H4 (cell line): ENCODE measurements around the gene ZNF544. TPM values are rescaled to one million over a fixed set of nuclear protein-coding genes. Genes with fewer than 3 reads are reported as not detected.
"Not testable (repeated sequence)": the region's sequence is repeated elsewhere in the genome, so short reads cannot be mapped to it uniquely, and the experiment has no call there.

Experiments
- DNase-seq: peaks from one replicate; pipeline ENCODE4 v3.0.0-alpha.2; 2015; ENCODE audit warnings: low spot score
- total RNA-seq: library from RNA; depleted of rRNA; stranded (reverse); fragments of >200 nt; shearing (Covaris generic); gene quantifications from 2 replicates; pipeline ENCODE4 v1.2.3, GENCODE V29; 2014

Gene ZNF544
- total RNA-seq, 1 experiment from 2014 or later = 0.08 TPM

DNA sequence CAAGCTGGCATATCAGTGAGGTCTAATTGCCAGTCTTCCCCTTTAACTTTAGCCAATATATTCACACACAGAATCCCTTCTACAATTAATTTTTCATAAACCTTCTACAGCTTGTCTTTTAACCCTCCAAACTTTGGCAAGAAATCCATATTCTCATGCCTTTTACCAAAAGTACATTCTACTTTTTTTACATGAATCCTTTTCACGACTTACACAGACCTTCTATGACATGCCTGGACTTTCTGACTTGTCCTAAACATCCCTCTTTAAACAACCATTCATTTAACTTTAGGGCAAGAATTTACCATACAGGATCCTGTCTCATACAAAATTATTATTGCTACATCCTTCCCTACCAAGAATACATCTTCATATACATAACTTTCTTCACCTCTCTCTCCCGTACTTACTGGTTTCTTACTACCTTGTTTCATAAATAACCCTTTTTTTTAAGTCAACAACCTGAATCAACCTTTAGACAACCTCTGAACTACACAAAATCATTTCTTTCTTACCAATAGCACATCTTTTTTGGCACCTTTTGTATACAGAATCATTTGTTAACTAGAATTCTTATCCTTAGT, 23.5 kb downstream of the ZNF544 start:
- DNase-seq = no peak

DNA sequence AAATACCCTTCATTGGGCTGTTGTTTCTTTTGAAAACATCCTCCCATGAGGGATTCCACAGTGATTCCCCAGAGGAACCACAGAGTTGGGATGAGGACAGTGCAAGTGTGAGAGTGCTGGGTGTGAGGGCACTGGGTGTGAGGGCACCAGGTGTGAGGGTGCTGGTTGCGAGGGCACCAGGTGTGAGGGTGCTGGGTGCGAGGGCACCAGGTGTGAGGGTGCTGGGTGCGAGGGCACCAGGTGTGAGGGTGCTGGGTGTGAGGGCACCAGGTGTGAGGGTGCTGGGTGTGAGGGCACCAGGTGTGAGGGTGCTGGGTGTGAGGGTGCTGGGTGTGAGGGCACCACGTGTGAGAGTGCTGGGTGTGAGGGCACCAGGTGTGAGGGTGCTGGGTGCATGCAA, 29.5 kb downstream of the ZNF544 start:
- not testable (repeated sequence) for DNase-seq

DNA sequence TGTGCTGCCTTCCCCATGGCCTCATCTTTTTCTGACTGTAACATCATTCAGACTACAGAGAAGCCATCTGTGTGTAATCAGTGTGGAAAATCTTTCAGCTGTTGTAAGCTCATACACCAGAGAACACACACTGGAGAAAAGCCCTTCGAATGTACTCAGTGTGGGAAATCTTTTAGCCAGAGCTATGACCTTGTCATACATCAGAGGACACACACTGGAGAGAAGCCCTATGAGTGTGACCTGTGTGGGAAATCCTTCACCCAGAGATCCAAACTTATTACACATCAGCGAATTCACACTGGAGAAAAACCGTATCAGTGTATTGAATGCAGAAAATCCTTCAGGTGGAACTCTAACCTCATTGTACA, 32.9 kb downstream of the ZNF544 start:
- no peak for DNase-seq

DNA sequence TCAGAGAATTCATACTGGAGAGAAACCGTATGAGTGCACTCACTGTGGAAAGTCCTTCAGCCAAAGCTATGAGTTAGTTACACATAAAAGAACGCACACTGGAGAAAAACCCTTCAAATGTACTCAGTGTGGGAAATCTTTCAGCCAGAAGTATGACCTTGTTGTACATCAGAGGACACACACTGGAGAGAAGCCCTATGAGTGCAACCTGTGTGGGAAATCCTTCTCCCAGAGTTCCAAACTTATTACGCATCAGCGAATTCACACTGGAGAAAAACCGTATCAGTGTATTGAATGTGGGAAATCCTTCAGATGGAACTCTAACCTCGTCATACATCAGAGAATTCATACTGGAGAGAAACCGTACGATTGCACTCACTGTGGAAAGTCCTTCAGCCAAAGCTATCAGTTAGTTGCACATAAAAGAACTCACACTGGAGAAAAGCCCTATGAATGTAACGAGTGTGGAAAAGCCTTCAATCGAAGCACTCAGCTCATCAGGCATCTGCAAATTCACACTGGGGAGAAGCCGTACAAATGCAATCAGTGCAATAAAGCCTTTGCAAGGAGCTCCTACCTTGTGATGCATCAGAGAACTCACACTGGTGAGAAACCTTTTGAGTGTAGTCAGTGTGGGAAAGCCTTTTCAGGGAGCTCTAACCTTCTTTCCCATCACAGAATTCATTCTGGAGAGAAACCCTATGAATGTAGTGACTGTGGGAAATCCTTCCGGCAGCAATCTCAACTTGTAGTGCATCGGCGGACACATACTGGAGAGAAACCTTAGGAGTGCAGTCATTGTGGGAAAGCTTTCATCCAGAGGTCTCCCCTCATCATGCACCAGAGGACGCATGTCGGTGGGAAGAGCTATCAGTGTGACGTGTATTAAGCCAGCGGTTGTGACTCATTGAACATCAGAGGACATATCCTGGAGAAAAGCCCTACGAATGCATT, 33.5 kb downstream of the ZNF544 start:
- no peak for DNase-seq

DNA sequence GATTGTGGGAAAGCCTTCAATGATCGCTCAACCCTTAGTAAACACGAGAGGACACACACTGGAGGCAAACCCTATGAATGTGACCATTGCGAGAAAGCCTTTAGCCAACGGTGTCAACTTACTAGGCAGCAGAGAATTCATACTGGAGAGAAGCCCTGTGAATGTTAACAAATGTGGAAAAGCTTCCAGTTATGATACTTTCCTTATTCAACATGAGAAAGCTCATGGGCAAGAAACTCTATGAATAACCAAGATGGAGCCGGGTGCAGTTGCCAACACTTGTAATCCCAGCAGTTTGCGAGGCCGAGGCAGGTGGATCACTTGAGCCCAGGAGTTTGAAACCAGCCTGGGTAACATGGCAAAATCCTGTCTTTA, 34.2 kb downstream of the ZNF544 start:
- DNase-seq = no peak

DNA sequence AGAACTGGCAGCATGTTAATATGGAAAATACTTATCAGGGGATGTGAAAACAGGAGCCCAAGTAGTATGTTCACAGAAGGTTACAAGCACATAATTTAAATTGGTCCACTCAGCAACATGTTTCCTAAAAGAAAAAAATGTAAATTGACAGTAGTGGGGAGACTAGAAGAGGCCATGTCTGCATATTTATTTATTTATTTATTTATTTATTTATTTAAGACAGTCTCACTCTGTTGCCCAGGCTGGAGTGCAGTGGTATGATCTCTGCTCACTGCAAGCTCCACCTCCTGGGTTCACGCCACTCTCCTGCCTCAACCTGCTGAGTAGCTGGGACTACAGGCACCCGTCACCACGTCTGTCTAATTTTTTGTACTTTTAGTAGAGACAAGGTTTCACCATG, 36.4 kb downstream of the ZNF544 start:
- DNase-seq = no peak

DNA sequence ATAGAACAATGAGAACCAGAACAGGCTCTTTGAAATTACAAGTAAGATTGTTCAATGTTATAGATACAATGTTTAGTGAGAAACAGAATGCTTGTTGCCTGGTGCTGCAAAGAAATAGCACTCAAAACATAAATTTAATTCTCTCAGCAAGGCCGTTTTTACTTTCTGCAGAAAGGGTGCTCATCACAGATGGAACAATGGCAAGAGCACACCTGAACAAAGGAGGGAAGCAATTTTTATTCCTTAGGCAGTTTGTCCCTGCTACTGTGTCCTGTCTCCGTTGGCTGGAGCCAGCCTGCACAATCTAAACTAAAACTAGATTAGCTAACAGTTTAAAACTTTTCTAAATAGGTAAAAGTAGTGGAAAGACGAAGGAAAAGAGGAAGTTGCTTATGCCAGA, 39.6 kb downstream of the ZNF544 start:
- no peak for DNase-seq

DNA sequence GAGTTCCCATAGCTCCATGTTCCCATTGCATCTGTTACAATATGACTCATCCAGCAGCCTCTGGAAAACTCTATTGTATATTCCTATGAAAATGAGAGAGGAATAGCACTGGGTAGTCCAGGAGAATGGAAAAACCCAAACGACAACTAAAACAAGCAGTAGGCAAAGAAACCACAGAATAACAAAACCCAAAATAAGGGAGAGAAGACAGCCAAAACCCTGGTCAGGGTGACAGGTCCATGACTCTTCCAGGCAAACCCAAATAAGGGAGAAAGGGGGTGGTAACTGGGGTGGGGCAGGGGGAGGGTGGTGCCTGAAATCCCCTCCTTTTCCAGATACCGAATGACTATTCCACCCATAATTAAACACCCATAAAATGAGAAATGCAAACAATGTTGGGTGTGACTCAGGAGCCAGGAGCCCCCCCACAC, 46.1 kb downstream of the ZNF544 start:
- DNase-seq = no peak

DNA sequence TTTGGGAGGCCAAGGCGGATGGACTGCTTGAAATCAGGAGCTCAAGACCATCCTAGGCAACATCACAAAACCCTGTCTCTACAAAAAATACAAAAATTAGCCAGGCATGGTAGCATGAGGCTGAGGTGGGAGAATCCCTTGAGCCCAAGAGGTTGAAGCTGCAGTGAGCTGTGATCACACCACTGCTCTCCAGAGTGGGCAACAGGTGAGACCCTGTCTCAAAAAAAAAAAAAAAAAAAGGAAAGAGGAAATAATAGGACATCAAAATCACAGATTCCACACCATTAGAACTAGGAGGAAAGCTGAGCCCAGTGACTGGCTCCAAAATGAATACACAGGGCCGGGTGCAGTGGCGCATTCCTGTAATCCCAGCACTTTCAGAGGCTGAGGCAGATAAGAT, 46.9 kb downstream of the ZNF544 start:
- no peak for DNase-seq

DNA sequence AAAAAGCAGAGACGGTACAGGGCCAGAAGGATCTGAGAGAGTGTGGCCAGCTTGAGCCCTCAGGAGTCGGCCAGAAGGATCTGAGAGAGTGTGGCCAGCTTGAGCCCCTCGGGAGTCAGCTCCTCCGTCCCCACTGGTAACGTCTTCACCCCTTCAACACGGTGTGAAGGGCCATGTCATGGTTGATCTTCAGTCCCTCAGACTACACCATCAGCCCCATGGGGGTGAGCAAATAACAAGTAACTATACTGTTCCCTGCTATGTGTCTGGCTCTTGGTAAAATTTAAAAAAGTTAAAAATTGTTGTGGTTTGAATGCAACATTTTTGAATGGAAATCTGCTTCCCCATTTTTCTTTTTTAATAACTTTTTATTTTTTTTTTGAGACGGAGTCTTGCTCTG, 48.5 kb downstream of the ZNF544 start:
- DNase-seq = no peak

DNA sequence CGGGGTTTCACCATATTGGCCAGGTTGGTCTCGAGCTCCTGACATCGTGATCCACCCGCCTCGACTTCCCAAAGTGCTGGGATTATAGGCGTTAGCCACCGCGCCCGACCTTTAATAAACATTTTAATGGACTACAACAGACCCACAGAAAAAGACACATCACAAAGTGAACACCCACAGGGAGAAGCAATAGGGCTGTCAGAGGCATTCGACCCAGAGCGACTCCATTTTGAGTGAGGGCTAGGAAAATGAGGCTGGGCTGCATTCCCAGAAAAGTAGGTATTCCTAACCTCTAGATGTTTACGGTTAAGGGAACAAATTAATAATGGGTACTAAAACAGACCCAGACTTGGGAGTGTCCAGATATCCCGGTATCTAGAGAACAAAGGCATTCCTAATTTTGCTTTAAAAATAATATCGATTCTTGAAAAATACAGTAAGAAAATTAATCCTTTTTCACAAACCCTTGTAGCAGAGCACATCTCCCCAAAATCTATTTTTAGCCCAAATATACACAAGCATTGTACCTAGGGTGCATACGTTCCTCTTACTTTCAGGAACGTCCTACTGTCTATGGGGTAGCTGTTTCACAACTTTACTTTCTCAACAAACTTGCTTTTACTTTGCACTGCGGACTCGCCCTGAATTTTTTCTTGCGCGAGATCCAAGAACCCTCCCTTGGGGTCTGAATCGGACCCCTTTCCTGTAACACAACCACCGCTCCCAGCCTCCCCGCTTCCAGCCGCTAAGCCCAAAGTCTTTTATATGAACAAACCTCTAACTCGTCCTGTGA, 49.2 kb downstream of the ZNF544 start:
- DNase-seq = no peak

DNA sequence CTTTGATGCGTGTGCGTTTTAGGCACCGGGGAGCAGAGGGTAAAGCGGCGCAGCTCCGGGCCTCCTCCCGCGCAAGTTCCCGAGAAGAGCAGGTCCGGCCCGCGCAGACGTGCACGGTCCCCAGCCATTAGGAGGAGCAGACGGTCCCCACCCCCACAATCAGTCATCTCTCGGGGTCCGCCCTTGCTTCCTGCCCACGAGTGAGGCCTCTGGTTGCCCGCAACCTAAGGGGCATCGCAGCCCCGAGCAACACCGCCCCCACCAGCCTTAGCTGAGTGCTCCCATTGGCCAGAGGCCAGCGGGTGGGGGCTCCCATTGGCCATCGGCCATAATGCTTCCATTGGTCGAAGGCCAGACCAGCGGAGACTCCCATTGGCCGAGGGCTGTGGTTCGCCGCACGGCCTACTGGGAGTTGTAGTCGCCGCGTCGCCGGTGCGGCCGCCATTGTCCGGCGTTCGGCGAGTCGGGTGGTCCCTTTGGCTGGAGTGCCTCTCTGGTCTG, 49.9 kb downstream of the ZNF544 start, which contains the start of gene ZNF8:
Gene ZNF8 (plus strand): TSS at position 415 of the 501 bp plus-strand sequence. CDS start 127 bp downstream, outside the sequence.
- DNase-seq = peak; percentile 97

DNA sequence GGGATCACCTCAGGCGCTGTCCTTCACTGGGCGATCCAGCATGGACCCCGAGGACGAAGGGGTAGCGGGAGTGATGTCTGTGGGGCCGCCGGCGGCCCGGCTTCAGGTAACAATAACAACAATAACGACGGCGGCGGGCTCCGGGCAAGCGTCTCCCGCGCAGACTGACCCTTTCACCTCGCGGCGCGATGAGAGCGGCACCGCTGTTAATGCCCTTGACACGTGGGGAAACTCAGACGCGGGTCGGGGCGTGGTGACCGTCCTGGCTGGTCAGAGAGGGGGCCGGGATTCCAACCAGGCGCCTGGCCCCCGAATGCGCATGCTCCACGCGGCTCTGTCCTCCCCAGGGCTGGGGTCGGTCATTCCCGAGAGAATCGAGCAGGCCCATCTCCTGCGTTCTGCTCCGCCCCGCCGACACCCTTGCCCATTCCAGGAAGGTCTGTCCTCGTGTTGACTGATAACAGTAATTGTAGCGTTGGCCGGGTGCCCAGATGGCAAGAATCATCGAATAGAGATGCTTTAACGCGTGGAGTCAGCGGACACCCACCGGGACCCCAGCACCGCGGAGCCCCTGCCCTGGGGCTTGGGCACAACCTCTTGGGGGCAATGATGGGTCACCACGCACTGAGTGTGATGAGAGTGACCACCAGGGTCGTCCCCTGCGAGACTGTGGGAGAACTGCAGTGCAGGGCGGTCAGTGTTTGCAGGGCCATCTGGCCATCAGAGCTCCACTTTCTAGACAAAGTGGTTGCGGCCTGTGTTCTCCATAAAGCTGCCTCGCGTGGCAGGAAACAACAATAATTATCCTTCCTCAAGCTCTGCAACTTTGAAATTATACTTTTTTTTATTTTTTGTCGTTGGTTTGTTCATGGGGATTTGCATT, 50.6 kb downstream of the ZNF544 start:
- DNase-seq = peak; percentile 47

DNA sequence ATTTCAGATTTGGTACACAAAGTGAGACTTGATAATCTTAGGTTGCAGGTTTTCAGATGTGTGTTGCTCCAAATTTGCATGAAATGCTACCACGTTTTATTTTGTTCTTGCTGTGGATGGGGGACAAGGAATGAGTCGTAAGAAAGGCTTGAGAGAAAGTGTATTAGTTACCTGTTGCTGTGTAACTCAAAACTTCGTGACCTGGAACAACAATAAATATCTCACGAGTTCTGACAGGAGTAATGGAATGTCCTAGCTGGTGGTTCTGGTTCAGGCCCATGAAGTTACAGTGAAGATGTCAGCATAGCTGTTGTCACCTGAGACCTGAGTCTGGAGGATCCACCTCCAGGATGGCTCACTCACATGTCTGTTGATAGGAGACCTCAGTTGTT, 51.2 kb downstream of the ZNF544 start:
- DNase-seq = no peak

DNA sequence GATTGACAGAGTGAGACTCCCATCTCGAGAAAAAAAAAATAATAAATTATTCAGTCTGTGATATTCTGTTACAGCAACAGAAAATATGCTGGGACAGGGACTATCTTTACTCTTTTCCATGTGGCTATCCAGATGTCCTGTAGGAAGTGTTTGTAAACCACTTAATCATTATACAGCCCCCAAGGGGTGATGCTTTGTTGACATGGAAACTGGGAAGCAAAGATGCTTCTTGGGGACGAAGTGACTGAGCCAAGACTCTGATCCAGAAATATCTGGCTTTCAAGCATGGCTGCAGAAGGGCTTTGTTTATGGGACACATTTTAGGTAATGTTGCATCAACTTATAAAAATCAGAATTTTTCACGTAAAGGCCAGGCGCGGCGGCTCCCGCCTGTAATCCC, 55.5 kb downstream of the ZNF544 start:
- no peak for DNase-seq

DNA sequence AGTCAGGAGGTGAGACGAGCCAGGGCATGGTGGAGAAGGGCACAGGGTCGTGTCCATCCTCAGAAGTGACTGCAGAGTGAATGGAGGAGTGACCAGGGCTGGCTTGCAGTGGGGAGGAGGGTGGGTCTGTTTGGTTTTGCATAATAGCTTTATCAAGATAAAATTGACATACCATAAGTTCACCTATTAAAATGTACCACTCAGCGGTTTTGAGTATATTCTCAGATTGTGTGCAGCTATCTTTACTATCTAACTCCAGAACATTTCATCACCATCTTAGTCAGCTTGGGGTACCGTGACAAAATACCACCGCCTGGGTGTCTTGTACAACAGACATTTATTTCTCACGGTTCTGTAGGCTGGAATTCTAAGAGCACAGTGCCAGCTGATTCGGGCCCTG, 63.2 kb downstream of the ZNF544 start:
- no peak for DNase-seq

DNA sequence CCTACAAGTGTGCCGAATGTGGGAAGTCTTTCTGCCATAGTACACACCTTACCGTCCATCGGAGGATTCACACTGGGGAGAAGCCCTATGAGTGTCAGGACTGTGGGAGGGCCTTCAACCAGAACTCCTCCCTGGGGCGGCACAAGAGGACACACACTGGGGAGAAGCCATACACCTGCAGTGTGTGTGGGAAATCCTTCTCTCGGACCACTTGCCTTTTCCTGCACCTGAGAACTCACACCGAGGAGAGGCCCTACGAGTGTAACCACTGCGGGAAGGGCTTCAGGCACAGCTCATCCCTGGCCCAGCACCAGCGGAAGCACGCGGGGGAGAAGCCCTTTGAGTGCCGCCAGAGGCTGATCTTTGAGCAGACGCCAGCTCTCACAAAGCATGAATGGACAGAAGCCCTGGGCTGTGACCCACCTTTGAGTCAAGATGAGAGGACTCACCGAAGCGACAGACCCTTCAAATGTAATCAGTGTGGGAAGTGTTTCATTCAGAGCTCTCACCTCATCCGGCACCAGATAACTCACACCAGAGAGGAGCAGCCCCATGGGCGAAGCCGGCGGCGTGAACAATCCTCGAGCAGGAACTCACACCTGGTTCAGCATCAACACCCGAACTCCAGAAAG, 66.1 kb downstream of the ZNF544 start:
- DNase-seq = no peak

DNA sequence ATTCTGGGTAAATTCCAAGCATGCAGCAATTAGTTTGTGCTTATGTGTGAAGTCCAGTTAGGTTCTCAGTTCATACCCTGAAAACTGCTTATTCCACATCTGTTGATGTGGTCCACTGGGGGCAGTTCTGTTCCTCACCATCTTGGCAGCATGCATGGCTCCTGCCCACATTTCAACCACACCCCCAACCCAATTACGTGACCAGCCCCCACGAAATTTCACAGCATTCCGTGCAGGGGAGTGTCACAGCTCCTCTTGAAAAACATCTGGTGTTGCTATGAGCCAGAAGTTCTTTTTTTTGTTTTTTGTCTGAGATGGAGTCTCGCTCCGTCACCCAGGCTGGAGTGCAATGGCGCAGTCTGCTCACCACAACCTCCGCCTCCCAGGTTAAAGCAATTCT, 67.4 kb downstream of the ZNF544 start:
- no peak for DNase-seq

DNA sequence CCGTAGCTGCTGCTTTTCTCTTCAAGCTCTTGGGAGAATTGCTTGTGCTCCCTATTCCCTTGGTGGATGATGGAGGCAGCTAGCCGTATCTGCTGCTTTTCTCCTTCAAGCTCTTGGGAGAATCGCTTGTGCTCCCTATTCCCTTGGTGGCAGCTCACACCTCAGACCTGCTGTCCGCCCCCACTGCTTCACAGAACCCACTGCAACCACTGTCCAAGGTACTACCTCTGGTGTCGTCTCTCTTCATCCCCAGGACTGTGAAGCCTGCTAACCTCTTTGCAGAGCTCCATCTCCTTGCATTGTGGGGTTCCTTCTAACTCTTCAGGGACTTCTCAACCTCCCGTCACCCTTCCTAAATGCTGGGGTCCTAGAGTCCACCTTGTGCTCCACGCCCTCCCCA, 71.9 kb downstream of the ZNF544 start:
- DNase-seq = no peak

DNA sequence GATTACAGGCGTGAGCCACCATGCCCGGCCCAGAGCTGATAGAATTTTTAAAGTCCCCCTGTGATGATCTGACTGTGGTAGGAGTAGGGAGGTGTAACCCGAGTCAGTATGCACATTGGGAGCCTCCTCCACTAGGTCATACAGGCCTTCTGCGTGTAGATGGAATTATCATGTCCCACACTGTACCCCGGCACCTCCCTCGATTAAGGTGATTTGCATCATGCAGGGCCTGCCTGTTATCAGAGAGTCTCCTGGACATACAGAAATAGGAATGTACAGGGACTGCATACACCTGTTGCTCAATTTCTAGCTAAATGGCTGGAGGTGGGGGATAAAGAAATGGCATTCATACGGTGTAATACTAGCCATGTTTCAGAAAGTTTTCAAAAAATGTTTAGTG, 75.5 kb downstream of the ZNF544 start:
- no peak for DNase-seq

DNA sequence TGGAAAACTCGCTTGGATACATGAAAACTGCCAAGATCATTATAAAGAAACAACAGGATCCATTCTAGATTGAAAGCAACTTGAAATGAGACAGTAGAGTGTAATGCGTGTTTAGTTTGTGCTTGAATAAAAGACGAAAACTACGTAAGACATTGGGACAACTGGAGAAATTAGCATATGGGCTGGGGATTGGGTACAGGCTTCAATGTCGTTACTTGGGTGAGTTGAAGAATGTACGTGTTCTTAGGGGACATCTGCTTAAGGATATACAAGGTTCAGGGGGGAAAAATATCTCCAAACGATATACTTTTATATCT, 76.0 kb downstream of the ZNF544 start:
- DNase-seq = no peak
